GM12864 (cell line): Measurements from ENCODE around the gene SLC2A1.

Source experiments
- DNase-seq: peaks from one replicate; pipeline ENCODE4 v3.0.0-alpha.2; 2011; ENCODE audit warnings: low read depth
- H3K4me3 ChIP-seq: 2 replicates; pipeline ENCODE4 v1.5.1; 2011; ENCODE audit warnings: mild to moderate bottlenecking, low read depth, low read length, control low read depth
- TF ChIP-seq, protein P1 (sequence below): IDR thresholded peaks from 2 replicates; pipeline ENCODE4 v1.5.1; 2011; ENCODE audit warnings: low read depth, mild to moderate bottlenecking, moderate library complexity, low read length, control low read depth, inconsistent platforms; ENCODE audit errors: missing control alignments

The SLC2A1 gene

DNA sequence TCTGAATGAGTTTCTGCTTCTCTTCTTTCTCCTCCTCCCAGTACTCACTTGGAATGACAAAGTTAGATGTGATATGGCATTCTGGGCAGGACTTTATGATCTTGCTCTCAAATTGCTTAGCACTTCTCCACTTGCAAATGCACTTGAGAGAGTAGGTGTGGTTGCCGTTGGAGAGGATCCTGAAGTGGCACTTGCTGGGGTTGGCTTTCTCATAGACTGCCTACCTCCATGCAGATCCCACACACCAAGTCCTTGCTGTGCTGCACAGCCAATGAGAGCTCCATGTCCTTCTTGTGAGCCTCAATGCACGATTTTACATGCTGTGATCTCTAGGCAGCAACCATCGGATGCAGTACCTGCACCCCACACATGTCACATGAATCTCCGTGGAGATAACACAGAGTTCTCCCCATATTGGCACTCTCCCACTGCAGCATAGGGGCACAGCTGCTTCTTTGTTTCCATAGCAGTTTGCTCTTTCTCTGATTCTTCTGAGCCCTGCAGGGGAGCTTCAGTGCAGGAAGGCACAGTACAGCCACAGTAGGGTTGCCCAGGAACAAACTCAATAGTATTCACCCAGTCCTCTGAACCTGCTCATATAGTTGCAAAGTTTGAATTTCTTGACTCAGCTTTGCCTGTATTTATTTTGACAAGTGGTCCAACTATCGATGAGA, 67.1 kb downstream of the SLC2A1 start:
- TF ChIP-seq, protein P1, sequence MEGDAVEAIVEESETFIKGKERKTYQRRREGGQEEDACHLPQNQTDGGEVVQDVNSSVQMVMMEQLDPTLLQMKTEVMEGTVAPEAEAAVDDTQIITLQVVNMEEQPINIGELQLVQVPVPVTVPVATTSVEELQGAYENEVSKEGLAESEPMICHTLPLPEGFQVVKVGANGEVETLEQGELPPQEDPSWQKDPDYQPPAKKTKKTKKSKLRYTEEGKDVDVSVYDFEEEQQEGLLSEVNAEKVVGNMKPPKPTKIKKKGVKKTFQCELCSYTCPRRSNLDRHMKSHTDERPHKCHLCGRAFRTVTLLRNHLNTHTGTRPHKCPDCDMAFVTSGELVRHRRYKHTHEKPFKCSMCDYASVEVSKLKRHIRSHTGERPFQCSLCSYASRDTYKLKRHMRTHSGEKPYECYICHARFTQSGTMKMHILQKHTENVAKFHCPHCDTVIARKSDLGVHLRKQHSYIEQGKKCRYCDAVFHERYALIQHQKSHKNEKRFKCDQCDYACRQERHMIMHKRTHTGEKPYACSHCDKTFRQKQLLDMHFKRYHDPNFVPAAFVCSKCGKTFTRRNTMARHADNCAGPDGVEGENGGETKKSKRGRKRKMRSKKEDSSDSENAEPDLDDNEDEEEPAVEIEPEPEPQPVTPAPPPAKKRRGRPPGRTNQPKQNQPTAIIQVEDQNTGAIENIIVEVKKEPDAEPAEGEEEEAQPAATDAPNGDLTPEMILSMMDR, result no peak
- no peak overlapping the region for H3K4me3 ChIP-seq
- DNase-seq, result no peak

DNA sequence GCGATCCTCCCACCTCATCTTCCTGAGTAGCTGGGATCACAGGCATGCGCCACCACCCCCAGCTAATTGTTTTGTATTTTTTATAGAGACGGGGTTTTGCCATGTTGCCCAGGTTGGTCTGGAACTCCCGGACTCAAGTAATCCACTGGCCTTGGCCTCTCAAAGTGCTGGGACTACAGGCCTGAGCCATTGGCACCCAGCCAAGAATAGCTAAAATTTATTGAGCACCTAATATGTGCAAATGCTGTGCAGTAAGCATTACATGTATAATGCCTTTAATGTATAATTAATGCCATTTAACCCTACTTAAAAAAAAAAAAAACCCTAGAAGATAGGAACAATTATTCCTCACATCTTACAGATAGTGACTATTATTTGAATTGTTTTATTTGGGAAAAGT, 69.4 kb downstream of the SLC2A1 start:
- TF ChIP-seq, protein P1, result no peak
- DNase-seq, result no peak
- no peak overlapping the region for H3K4me3 ChIP-seq

DNA sequence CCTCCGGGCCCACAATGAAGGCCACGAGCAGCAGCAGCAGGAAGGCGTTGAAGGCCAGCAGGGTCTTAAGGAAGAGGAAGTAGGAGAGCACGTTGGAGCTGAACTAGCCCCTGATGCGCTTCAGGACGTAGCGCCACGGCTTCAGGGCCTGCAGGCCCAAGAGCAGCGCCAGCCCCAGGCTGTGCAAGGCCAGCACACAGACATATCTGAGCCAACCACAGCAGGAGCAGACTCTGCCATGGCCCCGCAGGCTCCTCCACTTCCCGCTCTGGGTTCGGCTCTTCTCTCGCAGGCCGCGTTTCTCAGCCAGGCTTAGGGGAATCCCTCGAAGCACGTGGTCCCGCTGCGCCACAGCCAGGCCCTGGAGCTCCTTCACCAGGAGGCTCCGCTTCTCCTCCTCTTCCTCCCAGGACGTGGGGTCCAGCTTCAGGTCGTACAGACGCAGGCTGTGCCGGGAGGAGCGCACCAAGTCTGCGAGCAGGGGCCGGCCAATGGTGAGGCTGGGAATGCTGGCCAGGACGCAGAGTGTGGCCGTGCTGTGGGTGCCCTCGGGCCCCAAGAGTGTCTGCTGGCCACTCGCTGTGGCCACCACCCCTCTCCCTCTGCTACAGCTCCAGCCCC, 70.5 kb downstream of the SLC2A1 start:
- DNase-seq, result no peak
- H3K4me3 ChIP-seq, result no peak overlapping the region
- TF ChIP-seq, protein P1, result no peak

DNA sequence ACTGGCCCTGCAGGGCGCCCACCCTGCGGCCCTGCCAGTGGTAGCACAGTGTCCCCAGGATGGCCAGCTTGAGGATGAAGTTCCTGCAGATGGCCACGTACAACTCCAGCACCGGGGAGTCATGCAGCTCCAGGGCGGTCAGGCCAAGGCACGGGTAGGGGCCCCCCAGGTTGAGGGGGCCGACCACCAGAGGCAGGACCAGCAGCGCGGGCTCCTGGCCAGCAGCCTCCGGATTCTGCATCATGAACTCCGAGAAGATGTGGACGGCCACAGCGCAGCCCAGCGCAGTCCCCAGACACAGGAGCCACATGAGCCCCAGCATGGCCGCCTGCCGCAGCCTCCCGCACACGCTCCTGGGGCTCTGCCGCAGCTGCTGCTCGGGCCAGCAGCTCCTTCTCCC, 71.3 kb downstream of the SLC2A1 start:
- no peak overlapping the region for H3K4me3 ChIP-seq
- no peak for DNase-seq
- TF ChIP-seq, protein P1, result no peak

DNA sequence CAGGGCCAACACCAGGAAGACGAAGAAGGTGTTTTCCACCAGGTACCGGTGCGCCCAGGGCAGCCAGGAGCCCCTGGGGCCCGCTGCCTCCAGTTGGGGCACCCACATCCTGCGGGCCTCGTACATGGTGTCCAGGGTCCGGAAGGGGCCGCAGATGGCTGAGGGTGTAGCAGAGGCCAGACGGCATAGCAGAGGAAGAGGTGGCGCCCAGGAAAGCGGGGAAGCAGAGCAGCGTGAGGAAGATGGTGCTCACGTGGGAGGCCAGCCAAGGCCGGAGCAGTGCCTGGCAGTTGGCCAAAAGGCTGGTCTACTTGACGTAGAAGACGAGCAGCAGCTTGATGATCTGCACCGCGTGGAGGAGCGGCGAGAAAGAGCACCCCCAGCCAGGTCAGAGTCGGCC, 71.9 kb downstream of the SLC2A1 start:
- TF ChIP-seq, protein P1, result no peak
- H3K4me3 ChIP-seq, result no peak overlapping the region
- no peak for DNase-seq

DNA sequence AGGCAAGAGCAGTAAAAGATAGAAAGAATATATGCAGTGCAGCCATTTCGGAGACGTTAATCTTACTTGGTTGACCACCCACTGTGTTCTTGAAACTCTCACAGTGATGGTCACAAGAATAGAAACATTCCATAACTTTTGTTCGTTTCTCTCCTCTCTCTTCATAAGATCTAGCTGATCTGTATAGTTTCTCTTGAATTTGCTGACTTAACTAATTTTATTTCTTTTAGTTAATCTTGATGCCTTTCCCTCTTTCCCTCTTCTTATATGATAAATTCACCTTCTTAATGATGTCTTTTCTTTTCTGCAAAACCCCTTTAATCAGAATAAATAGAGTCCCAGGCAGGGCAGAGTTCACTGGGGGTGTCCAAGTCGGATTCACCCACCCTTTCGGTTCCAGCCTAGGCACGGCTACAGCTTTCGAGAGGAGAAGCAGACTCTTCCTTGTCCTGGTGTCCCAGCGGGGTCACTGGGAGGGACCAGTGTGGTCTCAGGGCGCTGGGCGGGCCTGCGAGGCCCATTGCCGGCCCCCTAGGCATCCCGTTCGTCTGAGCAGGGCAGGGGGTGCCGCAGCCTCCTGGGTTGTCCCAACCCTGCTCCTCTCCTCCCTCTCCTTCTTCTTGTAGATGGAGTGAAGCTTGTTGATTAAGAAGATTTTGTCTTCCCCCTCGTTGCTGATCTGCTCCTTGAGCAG, 72.5 kb downstream of the SLC2A1 start:
- H3K4me3 ChIP-seq, result no peak overlapping the region
- DNase-seq, result no peak
- TF ChIP-seq, protein P1, result no peak

DNA sequence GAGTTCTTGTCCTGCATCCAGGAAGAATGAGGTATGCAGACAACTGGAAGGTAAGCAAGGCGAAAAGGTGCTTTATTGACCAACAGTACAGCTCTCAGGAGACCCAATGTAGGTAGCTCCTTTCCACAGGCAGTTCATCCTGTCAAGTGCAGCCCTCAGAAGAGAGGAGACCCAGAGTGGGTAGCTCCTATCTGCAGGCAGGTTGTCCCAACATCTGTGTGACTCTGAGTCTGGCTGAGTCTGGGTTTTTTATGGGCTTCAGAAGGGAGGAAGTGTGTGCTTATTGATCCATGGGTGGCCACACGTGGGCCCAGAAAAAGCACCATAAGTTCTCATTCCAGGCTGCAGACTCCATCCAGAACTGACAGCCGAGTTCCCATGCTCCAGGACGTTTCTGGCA, 78.3 kb downstream of the SLC2A1 start:
- TF ChIP-seq, protein P1, result no peak
- no peak overlapping the region for H3K4me3 ChIP-seq

More for the DNA sequence above, 78.3 kb downstream of the SLC2A1 start:
- DNase-seq, result no peak
